Activated T-helper 1 cell treated with anti-CD3 and anti-CD28 coated beads, Interleukin-12 subunit alpha, Interleukin-12 subunit beta, Interleukin-2, Interleukin-4 antibody, amounts not matched to agents 30 ng/mL and 10 ng/mL and 1 ng/mL, durations not matched to agents 14 hours and 24 hours and 36 hours (primary cell): ENCODE measurements around the gene A1BG. TPM values are rescaled to one million over a fixed set of nuclear protein-coding genes. Genes with fewer than 3 reads are reported as not detected.
"Not testable (repeated sequence)": the region's sequence is repeated elsewhere in the genome, so short reads cannot be mapped to it uniquely, and the experiment has no call there.

Source experiments
- DNase-seq: peaks from one replicate; pipeline ENCODE4 v3.0.0; 2021; ENCODE audit warnings: low spot score
- H3K27ac Mint-ChIP-seq: one replicate; pipeline ENCODE4 v1.8.0; 2021; ENCODE audit warnings: mild to moderate bottlenecking, mixed read lengths
- H3K27me3 Mint-ChIP-seq: one replicate; pipeline ENCODE4 v1.8.0; 2022; ENCODE audit warnings: mild to moderate bottlenecking, moderate library complexity, mixed read lengths; ENCODE audit not compliant: insufficient read depth
- H3K36me3 Mint-ChIP-seq: one replicate; pipeline ENCODE4 v1.8.0; 2021; ENCODE audit warnings: low read depth, mixed read lengths
- H3K4me1 Mint-ChIP-seq: one replicate; pipeline ENCODE4 v1.8.0; 2021; ENCODE audit warnings: low read depth, mixed read lengths
- H3K4me3 Mint-ChIP-seq: one replicate; pipeline ENCODE4 v1.8.0; 2021; ENCODE audit warnings: mild to moderate bottlenecking, moderate library complexity, mixed read lengths
- H3K9me3 Mint-ChIP-seq: one replicate; pipeline ENCODE4 v1.8.0; 2021; ENCODE audit warnings: mixed read lengths
- intact Hi-C: fragments of 100-400 bp; cut with micrococcal nuclease; formaldehyde crosslinking; loops from one replicate; pipeline ENCODE4 v1.15.1; 2024
- total RNA-seq: library from RNA; stranded (reverse); gene quantifications from 2 replicates; pipeline ENCODE4 v1.2.3, GENCODE V29; 2022

Gene A1BG
- total RNA-seq, 1 donor from 2014 or later: 7.1 TPM

DNA sequence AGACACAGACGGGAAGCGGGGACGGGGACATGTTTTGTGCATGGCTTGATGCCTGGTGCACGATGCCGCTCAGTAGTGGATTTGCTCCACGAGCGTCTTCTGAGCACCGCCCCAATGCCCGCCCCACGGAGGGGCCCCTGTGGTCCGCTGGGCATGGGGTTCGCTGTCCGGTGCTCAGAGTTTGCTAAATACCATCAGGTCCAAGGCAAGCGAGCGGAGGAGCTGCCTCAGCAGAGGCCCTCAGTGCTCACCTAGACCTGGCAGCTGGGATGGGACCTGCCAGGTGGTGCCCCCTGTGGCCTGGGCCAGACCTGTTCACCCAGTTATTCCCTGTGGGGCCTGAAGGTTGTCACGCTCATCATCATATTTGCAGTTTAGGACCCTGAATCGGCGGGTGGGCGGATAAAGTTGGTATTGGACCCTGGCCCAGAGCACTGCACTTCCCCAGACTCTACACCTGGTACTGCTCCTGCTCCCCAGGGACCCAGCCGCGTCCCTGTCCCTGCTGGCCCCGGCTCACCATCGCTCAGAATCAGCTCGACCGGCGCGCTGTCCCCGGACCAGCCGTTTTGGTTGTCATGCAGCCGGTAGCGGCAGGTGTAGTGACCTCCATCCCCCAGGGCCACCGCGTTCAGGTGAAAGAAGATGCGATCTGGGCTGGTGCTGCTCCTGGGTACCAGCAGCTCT, 2.3 kb downstream of the A1BG start:
- peaks cover 23% of the 10 kb centered on the region for H3K4me1 Mint-ChIP-seq
- H3K36me3 Mint-ChIP-seq: peaks cover 5% of the 10 kb centered on the region
- intact Hi-C loops: no loop called here
- no peaks in the 10 kb centered on the region for H3K27me3 Mint-ChIP-seq
- no peak overlapping the region for H3K27ac Mint-ChIP-seq
- H3K4me3 Mint-ChIP-seq: no peak overlapping the region
- H3K9me3 Mint-ChIP-seq: no peaks in the 10 kb centered on the region
- DNase-seq: no peak

DNA sequence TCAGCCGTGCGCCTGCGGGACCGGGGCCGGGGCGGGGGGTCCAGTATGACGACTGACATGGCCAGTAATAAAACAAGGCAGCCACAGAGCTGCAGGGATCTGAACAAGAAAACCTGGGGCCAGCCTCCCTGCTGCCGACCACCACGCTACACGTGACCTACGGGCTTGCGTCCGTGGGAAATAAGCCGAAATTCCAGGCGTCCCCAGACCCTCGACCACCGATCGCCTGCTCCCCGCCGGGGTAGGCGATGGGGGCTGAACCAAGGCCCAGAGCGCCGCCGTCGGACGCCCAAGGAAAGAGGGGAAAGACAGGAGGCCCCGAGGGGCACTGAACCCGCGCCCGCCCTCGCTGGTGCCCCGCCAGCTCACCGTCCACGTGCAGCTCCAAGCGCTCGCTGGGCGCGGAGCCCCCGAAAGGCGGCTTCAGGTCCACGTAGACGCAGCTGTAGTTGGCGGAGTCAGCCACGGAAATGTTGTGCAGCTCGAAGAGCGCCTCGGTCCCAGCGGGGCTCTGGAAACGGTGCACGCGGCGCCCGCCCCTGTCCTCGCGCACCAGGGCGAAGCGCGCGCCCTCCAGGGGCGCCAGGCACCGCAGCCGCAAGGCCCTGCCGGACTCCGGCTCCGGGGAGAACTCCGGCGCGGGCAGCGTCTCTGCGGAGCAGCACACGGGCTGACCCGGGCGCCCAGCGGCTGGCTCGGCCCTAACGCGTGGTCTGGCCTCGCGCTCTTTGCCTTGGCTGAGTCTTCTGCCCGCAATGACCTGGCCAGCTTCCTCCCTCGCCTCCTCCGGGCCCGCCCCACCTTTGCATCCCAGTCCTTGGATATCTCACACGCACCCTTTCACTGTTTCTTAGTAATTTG, 3.1 kb downstream of the A1BG start:
- DNase-seq: no peak
- H3K27ac Mint-ChIP-seq: no peak overlapping the region
- no peaks in the 10 kb centered on the region for H3K9me3 Mint-ChIP-seq
- intact Hi-C loops: no loop called here
- H3K4me1 Mint-ChIP-seq: peaks cover 29% of the 10 kb centered on the region
- H3K36me3 Mint-ChIP-seq: peaks cover 10% of the 10 kb centered on the region
- no peaks in the 10 kb centered on the region for H3K27me3 Mint-ChIP-seq
- H3K4me3 Mint-ChIP-seq: no peak overlapping the region

DNA sequence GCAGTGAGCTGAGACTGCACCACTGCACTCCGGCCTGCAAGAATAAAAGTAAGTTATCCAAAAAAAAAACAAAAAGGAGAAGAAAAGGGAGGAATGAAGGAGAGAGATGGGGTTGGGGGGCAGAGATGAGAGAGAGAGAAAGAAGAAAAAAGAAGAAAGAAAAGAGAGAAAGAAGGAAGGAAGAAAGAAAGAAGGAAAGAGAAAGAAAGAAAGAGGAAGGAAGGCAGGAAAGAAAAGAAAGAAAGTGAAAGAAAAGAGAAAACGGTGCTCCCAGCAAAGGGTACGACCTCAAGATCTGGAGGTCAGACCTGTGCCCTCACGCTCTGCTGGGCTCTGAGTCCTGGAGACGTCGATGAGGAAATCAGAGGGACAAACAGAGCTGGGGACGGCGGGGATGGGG, 3.7 kb downstream of the A1BG start:
- Mint-ChIP-seq H3K27ac (peak overlapping the region; percentile 47), H3K36me3 (peaks cover 10% of the 10 kb centered on the region), H3K27me3 (no peaks in the 10 kb centered on the region), H3K4me1 (peaks cover 29% of the 10 kb centered on the region), H3K9me3 (no peaks in the 10 kb centered on the region), H3K4me3 (peak overlapping the region; percentile 12)
- no peak for DNase-seq
- intact Hi-C loops: loop anchor here (5.0 kb wide), 1 partner anchor 72 kb away; the partner anchor contains the start of gene ZNF8

DNA sequence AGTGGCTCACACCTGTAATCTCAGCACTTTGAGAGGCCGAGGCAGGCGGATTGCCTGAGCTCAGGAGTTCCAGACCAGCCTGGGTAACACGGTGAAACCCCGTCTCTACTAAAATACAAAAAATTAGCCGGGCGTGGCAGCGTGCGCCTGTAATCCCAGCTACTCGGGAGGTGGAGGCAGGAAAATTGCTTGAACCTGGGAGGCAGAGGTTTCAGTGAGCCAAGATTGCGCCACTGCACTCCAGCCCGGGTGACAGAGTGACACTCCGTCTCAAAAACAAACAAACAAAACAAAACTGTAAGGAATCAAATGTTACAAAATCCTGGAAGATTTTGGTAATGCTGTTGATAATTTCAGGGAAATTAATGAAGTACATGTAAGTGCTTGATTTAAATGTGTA, 5.2 kb downstream of the A1BG start:
- Mint-ChIP-seq H3K4me1 (peaks cover 29% of the 10 kb centered on the region), H3K4me3 (peak overlapping the region; percentile 92), H3K27ac (peak overlapping the region; percentile 83)
- intact Hi-C loops: loop anchor here (5.0 kb wide), 1 partner anchor 71 kb away; the partner anchor contains the start of gene ZNF8
- H3K36me3 Mint-ChIP-seq, DNase-seq, H3K27me3 Mint-ChIP-seq, H3K9me3 Mint-ChIP-seq: not testable (repeated sequence)

- intact Hi-C loops: loop anchor here (1.0 to 5.0 kb wide), 8 partner anchors 15 to 119 kb away; partner anchors contain the start of genes ERVK3-1, ZNF324B, ZNF497 and ZNF8
- Mint-ChIP-seq H3K27me3 (no peaks in the 10 kb centered on the region), H3K36me3 (peaks cover 12% of the 10 kb centered on the region), H3K27ac (peak overlapping the region; percentile 83), H3K9me3 (no peaks in the 10 kb centered on the region), H3K4me3 (peak overlapping the region; percentile 92), H3K4me1 (peaks cover 29% of the 10 kb centered on the region)
- DNase-seq: peak; percentile 63
These were observed 6.0 kb downstream of the A1BG start for GRCh38 chr19:58346961-58347929.

DNA sequence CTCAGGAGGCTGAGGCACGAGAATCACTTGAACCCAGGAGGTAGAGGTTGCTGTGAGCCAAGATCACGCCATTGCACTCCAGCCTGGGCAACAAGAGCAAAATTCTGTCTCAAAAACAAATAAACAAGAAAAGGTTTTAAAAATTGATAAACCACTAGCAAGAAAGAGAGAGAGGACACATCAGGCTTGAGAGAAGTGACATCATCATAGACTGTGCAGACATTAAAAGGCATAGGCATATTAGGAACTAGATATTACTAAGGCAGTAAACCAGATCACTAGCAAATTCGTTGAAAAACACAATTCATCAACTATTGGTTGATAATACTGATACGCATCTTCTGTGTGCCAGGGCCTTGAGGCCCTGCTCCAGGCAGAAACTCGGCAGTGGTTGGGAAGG, 7.7 kb downstream of the A1BG start:
- Mint-ChIP-seq H3K4me1 (peaks cover 29% of the 10 kb centered on the region), H3K36me3 (peaks cover 24% of the 10 kb centered on the region), H3K9me3 (no peaks in the 10 kb centered on the region), H3K27ac (peak overlapping the region; percentile 6), H3K27me3 (no peaks in the 10 kb centered on the region), H3K4me3 (peak overlapping the region; percentile 84)
- intact Hi-C loops: loop anchor here (5.0 kb wide), 1 partner anchor 68 kb away; the partner anchor contains the start of gene ZNF8
- no peak for DNase-seq

DNA sequence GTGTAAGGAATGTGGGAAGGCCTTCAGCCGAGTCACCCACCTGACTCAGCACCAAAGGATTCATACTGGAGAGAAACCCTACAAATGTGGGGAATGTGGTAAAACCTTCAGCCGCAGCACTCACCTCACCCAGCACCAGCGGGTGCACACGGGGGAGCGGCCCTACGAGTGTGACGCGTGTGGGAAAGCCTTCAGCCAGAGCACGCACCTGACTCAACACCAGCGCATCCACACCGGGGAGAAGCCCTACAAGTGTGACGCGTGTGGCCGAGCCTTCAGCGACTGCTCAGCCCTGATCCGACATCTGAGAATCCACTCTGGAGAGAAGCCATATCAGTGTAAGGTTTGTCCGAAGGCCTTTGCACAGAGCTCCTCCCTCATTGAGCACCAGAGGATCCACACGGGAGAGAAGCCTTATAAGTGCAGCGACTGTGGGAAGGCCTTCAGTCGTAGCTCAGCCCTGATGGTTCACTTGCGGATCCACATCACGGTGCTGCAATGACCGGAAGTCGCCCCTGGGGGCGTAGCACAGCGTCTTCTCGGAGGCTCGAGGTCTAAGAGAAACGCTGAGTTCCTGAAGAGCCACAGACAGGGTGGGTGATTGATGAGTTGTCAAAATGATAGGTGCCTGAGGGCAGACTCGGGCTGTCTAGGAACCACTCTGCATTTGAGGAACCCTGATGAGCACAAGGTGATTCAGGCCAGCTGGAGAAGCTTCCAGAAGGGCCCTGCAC, 14.3 kb downstream of the A1BG start:
- no peak for DNase-seq
- peaks cover 19% of the 10 kb centered on the region for H3K9me3 Mint-ChIP-seq
- no peaks in the 10 kb centered on the region for H3K27me3 Mint-ChIP-seq
- H3K36me3 Mint-ChIP-seq: peaks cover 58% of the 10 kb centered on the region
- H3K4me3 Mint-ChIP-seq: no peak overlapping the region
- H3K27ac Mint-ChIP-seq: no peak overlapping the region
- intact Hi-C loops: no loop called here
- peaks cover 6% of the 10 kb centered on the region for H3K4me1 Mint-ChIP-seq

DNA sequence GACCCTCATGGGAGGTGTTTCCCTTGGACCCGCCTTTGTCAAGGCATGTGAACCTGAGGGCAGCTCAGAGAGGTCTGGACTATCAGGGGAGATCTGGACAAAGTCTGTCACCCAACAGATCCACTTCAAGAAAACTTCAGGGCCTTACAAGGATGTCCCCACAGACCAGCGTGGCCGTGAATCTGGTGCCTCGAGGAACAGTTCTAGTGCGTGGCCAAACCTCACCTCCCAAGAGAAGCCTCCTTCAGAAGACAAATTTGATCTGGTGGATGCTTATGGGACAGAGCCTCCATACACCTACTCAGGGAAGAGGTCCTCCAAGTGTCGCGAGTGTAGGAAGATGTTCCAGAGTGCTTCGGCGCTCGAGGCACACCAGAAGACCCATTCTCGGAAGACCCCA, 15.0 kb downstream of the A1BG start:
- H3K4me1 Mint-ChIP-seq: peaks cover 6% of the 10 kb centered on the region
- DNase-seq: no peak
- peaks cover 58% of the 10 kb centered on the region for H3K36me3 Mint-ChIP-seq
- peaks cover 19% of the 10 kb centered on the region for H3K9me3 Mint-ChIP-seq
- H3K27ac Mint-ChIP-seq: no peak overlapping the region
- H3K27me3 Mint-ChIP-seq: no peaks in the 10 kb centered on the region
- no peak overlapping the region for H3K4me3 Mint-ChIP-seq
- intact Hi-C loops: no loop called here

GRCh38 chr19:58336820-58337219, 16.5 kb downstream of the A1BG start:
- peaks cover 6% of the 10 kb centered on the region for H3K4me1 Mint-ChIP-seq
- H3K27ac Mint-ChIP-seq: no peak overlapping the region
- H3K36me3 Mint-ChIP-seq: peaks cover 50% of the 10 kb centered on the region
- H3K4me3 Mint-ChIP-seq: no peak overlapping the region
- DNase-seq: no peak
- intact Hi-C loops: no loop called here
- H3K9me3 Mint-ChIP-seq: peaks cover 19% of the 10 kb centered on the region
- no peaks in the 10 kb centered on the region for H3K27me3 Mint-ChIP-seq

DNA sequence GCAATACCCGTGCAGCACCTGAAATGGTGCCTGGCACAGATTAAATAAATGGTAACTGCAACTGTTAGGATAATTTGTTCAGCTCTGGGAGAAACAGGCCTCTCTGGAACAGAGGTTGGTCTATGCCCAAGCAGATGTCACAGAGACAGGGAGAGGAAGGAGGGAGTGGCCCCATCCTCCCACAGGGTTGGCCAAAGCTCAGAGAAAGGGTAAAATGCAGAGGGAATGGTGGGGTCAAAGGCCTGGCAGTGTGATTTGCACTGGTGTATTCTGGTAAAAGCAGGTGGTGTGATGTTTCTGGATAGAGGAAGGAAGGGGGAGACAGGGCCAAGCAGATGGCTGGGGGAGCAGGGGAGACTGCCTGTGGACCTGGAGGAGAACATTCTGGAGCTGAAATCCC, 17.1 kb downstream of the A1BG start:
- Mint-ChIP-seq H3K27ac (no peak overlapping the region), H3K9me3 (peaks cover 19% of the 10 kb centered on the region), H3K4me1 (peaks cover 6% of the 10 kb centered on the region), H3K36me3 (peaks cover 46% of the 10 kb centered on the region), H3K27me3 (no peaks in the 10 kb centered on the region), H3K4me3 (no peak overlapping the region)
- intact Hi-C loops: no loop called here
- DNase-seq: no peak

- Mint-ChIP-seq H3K27ac (no peak overlapping the region), H3K4me1 (peaks cover 6% of the 10 kb centered on the region), H3K9me3 (peaks cover 19% of the 10 kb centered on the region), H3K4me3 (no peak overlapping the region), H3K36me3 (peaks cover 43% of the 10 kb centered on the region), H3K27me3 (no peaks in the 10 kb centered on the region)
- DNase-seq: no peak
- intact Hi-C loops: no loop called here
These were observed 17.7 kb downstream of the A1BG start for GRCh38 chr19:58335630-58336029.
